GM19043 (cell line): ENCODE data around the gene EHHADH.
"Not testable (repeated sequence)": the region's sequence is repeated elsewhere in the genome, so short reads cannot be mapped to it uniquely, and the experiment has no call there.

Experiments
- ATAC-seq: cut with Tn5 transposase; IDR thresholded peaks from one replicate; pipeline ENCODE4 v1.9.1; 2021; ENCODE audit warnings: low read depth; ENCODE audit not compliant: unreplicated experiment

Gene EHHADH

DNA sequence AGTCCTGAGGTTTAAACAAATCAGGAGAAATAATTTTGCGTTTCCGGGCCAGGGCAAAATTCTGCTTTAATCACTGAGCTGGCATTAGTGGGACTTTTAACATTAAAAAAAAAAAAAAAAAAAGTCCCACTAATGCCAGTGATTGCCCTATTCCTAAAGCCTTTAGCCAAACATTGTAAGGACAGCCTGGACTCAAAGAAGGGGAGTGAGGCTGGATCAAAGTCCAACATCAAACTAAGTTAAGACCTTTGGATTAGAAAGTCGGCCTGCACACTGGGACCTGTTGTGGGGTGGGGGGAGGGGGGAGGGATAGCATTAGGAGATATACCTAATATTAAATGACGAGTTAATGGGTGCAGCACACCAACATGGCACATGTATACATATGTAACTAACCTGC is 716 bp downstream of the EHHADH start:
- not testable (repeated sequence) for ATAC-seq

DNA sequence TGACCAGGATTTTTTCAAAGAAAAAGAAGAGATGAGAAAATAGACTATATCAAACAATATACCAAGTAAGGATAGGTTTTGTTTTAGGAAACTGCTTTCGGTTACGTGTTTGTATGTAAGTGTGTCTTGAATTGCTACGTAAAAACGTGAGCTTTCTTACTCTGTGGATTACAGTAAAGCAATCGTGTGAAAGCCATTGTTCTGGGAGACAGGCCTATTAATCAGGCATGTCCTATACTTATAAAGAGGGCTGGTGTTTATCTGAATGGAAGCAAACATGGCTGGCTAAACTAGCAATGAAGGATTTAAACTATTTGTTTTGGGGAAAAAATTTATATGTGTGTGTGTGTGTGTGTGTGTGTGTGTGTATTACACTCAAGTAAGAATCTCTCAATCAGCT is 2.6 kb downstream of the EHHADH start:
- no peak for ATAC-seq

DNA sequence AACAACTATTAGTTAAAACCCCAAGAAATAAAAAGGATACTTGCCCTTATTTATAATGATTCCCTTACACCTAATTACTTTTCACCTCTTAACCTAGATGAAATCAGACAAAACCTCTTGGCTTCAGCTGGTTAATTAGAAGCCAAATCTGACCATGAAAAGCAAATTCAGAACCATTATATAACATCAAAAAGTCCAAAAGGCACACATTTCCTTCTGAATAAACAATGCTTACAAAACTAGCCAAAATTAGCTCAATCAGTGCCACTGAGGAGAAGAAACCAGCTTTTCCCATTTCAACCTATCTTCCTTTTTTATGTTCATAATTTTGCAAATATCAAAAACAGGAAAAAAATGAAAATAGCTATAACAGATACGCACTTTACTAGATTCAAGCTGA is 3.2 kb downstream of the EHHADH start:
- no peak for ATAC-seq

DNA sequence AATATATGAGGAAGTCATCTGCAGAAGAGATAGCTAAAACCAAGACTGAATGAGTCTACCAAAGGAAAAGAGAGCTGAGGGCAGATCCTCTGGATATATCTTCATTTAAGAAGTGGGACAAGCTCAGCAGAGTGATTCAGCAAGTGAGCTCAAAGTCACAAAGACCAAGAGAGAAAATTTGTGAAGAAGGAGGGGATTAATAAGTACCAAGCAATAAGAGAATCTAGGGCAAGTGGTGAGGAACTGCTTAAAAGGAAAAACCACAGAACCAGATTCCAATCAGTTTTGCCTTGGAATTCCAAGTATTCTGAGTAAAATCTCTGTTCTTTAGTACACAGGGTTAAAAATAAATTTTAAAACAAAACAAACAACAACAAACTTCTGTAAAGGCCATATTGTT is 3.6 kb downstream of the EHHADH start:
- ATAC-seq = no peak

DNA sequence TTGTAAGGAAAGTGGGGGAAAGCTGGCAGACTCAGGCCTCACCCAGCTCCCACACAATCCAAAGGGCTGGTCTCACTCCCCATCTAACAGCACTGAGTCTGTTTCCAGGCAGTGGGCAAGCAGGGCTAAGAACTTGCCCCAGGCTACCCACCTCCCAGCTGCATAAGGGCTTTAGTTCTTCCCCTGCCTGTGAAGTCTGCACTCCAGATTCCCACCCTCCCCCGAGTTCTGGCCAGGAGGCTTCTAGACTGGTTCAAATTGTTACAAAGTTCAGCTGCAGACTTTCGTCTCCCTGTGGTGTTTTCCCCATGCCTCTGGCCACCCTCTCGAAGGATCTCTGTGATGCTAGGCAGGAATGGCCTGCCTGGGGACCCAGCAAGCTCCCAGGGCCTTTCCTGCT is 11.2 kb downstream of the EHHADH start:
- ATAC-seq = no peak

DNA sequence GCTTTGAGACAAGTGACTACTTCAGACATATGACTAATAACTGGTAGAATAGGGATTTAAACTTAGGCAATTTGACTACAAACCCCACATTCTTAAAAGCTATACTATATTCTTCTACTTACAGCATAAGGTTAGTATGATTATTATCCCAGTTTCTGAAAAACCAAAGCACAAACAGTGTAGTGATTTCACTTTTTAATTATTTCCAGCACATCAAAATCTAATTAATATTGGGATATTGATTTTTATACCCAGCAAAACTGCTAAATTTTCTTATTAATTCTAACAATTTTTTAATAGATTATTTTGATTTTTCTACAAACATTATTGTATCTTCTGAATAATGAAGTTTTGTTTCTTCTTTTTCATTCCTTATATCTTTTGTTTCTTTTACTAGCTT is 16.9 kb downstream of the EHHADH start:
- ATAC-seq = no peak

DNA sequence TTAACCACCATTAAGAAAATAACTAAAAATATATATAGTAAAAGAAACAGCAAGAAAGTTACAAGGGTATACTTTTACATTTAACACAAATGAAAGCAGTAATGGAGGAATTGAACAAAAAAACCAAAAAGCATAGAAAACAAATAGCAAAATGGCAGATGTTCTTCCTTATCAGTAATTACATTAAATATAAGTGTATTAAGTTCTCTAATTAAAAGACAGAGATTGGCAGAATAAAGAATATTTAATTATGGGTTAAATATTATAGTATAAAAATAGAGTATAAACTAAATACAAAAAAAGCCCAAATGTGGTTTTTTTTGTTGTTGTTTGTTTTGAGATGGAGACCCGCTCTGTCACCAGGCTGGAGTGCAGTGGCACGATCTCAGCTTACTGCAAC is 20.5 kb downstream of the EHHADH start:
- no peak for ATAC-seq

DNA sequence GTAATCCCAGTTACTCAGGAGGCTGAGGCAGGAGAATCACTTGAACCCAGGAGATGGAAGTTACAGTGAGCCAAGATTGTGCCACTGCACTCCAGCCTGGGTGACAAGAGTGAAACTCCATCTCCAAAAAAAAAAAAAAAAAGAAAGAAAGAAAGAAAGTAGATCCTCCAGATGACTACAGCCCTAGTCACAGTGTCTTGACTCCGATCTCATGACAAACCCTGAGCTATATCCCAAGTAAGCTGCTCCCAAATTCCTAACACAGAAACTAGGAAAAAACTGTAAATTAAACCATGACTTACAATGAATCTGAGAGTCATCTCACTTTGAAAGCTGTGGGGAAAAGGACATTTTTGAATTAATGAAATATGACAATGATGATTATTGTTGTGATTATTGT is 27.3 kb downstream of the EHHADH start:
- not testable (repeated sequence) for ATAC-seq

DNA sequence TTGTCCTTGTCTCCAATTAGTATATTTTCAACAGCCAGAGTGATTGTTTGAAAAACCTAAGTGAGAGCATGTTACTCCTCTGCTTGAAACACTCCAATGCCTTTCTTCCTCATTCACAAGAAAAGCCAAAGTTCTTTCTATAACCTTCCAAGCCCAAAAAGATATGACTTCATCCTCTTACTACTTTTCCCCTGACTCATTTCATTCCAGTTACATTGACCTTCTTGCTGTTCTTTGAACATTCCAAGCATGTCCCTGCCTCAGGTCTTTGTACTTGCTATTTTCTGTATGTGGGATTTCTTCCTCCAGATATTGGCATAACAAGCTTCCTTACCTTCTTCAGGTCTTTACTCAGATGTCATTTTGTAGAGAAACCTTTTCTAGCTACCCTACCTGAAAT is 28.3 kb downstream of the EHHADH start:
- ATAC-seq = no peak

DNA sequence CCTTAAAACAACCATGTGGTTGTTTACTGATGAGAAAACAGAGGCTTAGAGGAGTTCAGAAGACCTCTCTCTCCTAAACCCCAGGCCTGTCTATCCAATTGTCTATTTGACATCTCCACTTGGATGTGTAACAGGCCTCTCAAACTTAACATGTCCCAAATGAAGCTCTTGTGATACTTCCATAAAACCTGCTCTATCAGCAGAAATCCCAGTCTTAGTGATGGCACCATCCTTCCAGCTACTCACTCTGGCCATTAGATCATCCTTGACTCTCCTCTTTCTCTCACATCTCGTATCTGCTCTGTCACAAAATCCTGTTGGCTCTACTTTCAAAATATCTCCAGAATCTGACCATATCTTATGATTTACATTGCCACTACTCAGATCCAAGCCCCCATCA is 28.8 kb downstream of the EHHADH start:
- no peak for ATAC-seq

DNA sequence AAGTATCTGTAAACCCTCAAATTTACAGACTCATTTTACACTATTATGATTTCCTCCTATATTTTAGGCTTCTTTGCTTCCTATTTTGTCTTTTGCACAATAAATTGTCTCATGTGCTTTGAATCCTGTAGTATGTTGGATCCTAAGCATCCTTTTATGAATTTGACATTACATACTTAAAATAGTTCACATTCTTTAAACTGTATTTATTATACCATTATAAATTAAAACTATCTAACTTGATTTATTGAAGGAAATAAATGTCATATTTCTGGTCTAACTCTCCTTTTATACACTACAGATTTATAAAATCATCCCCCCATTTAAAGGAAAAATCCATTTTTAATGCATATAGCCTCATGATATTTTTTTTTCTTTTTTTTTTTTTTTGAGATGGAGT is 32.6 kb downstream of the EHHADH start:
- ATAC-seq = no peak

DNA sequence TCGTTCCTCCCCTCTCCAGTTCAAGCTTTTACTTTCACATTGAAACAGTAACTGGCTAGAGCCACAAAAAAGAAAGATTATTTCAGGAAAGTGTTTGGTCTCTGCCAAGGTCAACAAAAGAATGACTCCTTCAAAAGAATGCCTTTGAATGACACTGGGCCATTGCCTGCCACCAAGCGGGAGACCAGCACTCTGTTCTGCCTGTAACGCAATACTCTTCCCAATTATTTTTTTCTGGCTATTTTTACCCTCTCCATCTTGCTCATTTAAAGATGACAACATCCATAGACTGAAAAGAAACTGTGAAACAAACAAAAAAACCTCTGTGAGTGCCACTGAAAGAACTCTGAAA is 37.3 kb downstream of the EHHADH start:
- no peak for ATAC-seq

DNA sequence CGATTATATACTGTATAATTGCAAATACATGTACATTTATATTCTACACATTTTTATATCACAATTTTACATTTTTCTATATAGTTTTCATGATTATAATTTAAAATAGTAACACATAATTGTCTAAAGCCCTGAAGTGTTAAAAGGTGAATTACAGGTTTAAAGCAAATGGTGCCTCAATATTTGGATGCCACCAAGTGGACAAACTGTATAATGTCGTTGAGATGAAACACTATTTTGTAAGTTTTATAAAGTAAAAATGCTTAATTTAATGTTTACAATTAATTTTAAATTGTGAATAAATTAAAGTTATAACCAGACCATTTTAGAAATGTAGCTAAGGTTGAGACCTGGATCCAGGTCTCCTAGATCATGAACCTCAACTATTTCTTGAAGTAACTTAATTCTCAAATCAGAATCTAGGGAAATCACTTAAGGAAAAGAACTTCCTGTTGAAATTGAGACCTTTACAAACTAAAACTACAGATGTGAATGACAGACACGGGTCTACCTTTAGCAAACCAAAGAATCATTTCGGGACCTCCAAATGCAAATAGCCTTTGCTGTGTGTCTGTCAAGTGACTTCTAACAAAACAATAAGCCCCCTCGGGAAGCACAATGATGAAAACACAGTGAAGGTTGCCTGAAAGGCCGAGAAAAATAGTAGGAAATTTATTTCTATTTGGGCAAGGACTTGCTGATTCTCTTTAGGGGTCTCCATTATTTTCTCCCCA is 37.8 kb downstream of the EHHADH start:
- ATAC-seq = no peak

DNA sequence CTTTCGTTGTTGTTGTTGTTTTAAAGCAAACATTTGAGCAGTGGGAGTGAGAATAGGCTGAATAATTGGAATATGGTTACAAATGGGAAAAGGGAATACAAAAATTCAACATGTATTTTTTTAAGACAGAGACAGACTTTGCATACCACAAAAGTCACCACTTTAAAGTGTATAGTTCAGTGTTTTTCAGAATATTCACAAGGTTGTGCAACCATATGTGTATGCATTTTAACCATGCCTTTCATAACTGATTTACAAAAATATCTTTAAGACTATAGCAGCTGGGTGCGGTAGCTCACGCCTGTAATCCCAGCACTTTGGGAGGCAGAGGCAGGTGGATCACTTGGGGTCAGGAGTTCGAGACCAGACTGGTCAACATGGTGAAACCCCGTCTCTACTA is 41.3 kb downstream of the EHHADH start:
- ATAC-seq = no peak

DNA sequence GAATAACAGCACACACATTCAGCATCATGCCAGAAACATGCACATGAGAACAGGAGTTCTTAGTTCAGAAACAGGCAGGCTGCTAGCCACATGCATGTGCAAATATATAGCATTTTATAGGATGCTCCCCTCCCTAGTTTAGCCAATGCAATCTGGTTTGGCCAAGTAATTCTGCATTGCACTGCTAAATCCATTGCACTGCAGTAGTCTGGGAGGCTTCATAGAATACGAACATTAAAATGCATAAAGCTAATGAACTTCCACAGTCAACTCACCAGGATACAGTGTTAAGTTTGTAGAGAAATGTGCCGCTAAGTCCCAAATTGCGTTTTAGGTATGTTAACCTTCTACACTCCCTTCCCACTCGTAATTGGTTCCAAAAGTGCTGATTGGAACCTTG is 41.8 kb downstream of the EHHADH start:
- no peak for ATAC-seq

DNA sequence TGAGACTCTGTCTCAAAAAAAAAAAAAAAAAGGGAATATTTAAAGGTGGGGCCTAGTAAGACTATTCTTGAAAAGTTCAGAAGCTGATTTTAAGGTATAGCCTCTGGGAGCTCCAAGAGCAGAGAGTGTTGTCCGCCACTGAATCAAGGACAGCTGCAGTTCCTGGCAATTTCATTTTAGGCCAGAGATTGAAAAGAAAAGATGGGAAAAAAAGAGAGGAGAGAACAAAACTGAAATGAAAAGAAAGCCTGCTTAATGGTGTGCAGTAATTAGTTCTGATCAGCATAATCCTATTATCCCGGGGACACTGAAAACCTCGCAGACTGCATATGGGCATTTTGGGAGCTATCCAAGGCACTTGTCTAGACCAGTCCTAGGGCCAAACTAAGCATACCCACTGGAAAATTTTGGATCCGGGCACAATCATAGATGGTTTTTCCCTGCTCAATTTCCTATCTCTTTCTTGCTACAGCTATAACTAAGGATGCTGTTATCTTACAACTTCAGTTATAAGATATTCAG is 43.2 kb downstream of the EHHADH start:
- ATAC-seq = no peak

DNA sequence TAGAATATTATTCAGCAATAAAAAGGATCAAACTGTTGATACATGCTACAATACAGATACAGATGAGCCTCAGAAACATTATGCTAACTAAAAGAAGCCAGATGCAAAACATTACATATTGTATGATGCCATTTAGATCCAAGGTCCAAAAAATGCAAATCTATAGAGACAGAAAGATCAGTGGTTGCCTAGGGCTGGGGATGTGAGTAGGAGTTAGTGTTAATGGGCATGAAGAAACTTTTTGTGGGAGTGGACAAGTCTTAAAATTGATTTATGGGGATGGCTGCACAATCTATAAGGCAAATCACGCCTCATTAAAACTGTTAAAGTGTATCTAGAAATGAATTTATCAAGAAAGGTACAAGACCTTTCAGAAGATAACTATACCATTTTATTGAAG is 45.0 kb downstream of the EHHADH start:
- no peak for ATAC-seq

DNA sequence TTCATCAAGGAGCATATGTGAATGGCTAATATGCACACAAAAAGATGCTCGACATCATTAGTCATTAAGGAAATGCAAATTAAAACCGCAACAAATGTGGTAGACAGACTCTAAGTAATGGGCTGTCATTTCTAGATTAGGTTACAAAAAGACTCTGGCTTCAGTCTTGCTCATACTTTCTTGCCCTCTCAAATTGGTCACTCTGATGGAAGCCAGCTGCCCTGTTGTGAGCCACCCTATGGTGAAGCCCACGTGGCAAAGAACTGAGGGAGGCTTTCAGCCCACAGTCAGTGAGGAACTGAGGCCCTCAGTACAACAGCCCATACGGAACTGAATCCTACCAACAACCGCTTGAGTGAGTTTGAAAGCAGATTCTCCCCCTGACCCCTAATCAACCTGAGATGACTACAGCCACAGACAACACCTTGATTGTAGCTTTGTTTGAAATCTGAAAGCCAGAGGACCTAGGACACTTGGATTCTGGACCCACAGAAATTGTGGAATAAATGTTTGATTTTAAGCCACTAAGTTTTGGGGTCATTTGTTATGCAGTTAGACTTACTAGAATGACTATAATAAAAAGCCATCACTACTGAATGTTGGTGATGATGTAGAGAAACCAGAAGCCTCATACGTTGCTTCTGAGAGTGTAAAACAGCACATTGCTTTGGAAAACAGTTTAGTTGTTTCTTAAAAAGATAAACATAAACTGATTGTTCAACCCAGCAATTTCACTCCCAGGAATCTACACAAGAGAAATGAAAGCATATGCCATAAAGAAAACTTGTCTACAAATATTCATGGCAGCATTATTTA is 45.7 kb downstream of the EHHADH start:
- ATAC-seq = peak; percentile 94

DNA sequence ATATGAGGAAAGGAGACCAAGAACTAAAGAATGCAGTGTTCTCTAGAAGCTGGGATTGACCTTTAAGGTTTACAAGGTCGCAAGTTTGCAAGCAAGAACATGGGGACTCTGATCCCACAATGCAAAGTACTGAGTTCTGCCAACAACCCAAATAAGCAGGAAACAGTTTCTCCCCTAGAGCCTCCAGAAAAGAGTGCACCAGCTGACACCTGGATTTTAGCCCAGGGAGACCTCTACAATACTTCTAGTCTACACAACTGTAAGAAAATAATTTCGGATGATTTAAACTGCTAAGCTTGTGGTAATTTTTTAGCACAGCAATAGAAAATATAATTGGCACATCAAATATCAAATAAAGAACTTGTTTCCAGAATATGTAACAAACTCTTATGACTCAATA is 46.4 kb downstream of the EHHADH start:
- ATAC-seq = no peak

DNA sequence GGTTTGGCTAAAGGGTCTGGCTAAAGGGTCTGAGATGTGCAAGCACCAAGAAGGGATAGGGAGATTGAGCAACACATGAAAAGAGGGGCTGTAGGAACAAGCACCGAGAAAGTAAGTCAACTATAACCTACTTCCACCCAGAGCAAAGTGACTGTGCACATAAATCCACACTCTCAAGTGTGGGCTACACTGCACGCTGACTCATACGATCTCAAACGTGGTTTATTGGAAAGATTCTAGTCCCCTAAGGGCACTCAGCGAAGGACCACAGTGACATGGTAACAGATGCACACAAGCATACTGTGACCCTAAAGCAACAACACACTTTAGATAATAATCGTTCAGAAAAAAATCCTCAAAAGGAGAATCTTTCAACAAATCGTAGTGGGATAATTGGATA is 48.0 kb downstream of the EHHADH start:
- ATAC-seq = no peak

DNA sequence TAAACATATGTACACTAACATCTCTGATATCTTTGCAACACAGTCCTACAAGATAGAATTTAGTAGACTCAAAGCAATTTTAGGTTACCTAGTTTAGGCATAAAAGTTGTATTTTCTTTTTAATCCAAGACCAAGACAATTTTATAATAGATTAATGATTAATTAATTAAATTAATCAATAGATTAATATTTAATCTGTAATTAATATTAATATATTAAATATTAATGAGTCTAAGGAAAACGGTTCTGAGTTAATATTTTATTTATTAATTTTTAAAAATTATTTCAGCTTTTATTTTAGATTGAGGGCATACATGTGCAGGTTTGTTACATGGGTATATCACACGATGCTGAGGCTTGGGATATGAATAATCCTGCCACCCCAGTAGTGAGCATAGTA is 49.0 kb downstream of the EHHADH start:
- ATAC-seq = no peak

DNA sequence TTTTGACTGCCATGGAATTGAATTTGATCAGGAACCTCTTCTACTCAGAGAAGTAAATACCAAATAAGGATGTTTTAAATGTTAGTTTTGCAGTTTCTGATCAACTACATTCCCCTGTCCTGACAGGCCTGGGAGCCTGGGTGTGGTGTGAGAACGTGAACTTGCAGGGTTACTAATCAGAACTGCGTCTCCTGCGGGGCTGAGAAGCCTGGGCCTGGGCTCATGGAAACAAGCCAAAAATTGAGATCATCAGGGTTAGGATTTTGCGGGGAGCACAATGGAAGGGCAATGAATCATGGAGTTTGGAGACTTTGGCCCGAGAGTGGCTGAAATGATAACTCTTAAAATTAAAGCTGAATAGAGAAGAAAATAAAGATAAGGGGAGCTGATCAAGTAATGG is 53.2 kb downstream of the EHHADH start:
- no peak for ATAC-seq
